Keratinocyte (primary cell): ENCODE measurements around the gene SMIM35.

ENCODE experiments used
- EZH2 ChIP-seq: IDR thresholded peaks from one replicate; pipeline ENCODE4 v1.6.1; 2012; ENCODE audit warnings: inconsistent platforms, mild to moderate bottlenecking, low read length, moderate library complexity
- TF ChIP-seq, protein P1 (sequence below), 3 experiments: IDR thresholded peaks in 1 of 3; conservative IDR thresholded peaks in 1 of 3; optimal IDR thresholded peaks in 1 of 3; 2 replicates in 2 of 3; 3 replicates in 1 of 3; pipeline versions ENCODE3 to v1.5.1; 2011; ENCODE audit warnings: low read length in 3 of 3, mild to moderate bottlenecking in 3 of 3, moderate library complexity in 2 of 3, control low read depth in 1 of 3, inconsistent platforms in 1 of 3; ENCODE audit not compliant: insufficient read depth in 2 of 3; ENCODE audit errors: extremely low read depth in 1 of 3

DNA sequence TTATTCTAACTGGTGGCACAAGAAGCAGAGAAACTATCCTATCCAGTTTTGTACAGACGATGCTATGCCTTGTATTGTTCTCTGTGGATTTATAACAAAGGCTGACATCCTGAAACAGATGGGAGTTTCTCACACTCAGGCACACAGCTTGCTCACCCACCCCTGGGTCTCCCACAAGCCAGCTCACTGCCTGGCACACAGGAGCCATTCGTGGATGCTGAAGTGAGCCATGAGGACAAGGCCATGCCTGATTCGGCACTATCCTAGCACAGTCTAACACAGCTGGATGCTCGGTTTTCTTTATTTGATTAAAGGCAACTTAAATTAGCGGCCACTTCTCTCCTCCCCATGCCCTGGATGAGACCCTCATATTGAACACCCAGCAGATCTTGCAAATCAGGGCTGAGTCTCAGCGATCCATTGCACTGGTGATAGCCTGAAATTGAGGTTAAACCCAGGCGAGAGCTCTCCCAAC is 35.6 kb downstream of the SMIM35 start:
- TF ChIP-seq, protein P1, sequence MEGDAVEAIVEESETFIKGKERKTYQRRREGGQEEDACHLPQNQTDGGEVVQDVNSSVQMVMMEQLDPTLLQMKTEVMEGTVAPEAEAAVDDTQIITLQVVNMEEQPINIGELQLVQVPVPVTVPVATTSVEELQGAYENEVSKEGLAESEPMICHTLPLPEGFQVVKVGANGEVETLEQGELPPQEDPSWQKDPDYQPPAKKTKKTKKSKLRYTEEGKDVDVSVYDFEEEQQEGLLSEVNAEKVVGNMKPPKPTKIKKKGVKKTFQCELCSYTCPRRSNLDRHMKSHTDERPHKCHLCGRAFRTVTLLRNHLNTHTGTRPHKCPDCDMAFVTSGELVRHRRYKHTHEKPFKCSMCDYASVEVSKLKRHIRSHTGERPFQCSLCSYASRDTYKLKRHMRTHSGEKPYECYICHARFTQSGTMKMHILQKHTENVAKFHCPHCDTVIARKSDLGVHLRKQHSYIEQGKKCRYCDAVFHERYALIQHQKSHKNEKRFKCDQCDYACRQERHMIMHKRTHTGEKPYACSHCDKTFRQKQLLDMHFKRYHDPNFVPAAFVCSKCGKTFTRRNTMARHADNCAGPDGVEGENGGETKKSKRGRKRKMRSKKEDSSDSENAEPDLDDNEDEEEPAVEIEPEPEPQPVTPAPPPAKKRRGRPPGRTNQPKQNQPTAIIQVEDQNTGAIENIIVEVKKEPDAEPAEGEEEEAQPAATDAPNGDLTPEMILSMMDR (optimal IDR thresholded peaks at IDR 0.05 in 1 of 3, IDR thresholded peaks at IDR 0.05 in 1 of 3, conservative IDR thresholded peaks at IDR 0.05 in 1 of 3; ENCODE audit: extremely low read depth in 1 of 3, insufficient read depth in 2 of 3, low read length in 3 of 3), result no peak
- no peak for TF ChIP-seq EZH2
